ENCODE results near the gene SFT2D1.

The SFT2D1 gene

DNA sequence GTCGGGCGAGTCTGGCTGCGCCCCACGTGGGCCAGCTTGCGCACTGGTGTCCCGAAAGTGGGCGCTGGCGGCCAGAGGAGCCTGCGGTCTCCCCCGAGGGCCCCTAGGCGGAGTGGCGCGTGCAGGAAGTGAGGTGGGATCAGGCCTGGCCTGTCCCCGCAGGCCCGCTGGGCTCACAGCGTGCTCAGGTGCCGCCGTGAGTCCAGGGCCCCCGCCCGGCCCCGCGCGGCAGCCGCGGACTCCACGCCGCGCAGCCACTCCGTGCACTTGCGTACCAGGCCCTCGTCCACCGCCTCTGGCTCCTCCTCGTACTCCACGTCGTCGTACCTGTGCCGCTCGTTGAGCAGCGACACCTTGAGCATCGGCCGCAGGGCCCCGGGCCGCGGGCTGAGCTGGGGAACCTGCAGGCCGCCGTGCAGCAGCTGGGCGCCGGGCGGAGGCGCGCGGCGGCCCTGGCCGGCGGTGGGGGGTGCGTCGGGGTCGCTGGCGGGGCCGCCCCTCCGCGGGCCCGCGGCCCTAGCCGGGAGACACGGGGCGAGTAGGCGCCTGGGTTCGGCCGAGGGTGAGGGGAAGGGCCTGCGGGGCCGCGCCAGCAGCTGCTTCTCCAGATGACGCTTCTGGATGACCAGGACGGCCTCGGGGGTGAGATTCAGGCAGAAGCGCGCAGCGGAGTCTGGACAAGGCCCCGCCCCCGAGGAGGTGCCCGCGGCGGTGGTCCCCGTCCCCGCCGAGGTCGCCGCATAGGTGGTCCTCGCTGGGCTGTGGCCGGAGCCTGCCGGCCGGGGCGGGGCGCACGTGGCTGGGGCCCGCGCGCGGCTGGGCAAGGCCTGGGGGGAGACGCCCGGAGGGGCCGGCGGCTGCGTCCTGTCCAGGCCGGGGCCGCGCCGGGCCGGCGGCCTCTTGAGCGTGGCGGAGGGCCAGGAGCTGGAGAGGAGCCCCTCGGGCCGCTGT, 35.0 kb downstream of the SFT2D1 start:
- no peak for DNase-seq (ENCODE audit: low read depth in 2 of 2)

DNA sequence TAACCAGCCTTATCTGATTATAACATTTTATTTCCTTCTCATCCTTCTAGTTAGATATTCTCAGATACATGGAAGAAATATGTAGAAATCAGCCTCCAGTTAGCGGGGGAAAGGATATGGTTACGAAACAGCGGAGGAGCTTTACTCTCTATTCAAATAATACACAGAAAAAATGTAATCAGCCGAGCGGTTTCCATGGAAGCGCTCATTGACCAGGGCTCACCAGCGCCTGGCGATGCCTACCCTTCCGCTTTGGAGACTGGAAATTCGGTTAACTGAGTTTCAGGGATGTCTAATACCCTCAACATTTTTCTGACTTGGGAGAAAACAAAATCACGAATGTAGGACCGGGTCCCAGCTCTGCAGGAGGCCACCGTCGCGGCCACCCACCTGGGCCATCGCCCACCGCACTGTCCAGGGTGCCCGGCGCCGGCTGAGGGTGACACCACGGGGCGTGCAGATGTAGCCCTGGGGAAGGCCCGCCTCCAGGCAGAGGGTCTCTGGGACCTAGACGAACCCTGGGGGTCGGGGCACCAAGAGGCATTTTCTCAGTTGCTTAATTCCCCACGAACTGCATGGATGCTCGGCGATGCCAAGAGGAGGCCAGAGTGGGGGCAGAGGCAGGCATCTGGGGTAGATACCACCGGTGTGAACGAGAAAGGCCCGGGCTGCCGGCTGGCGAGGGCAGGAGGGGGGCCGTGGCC, 35.8 kb downstream of the SFT2D1 start:
- no peak for DNase-seq (ENCODE audit: low read depth in 2 of 2)

DNA sequence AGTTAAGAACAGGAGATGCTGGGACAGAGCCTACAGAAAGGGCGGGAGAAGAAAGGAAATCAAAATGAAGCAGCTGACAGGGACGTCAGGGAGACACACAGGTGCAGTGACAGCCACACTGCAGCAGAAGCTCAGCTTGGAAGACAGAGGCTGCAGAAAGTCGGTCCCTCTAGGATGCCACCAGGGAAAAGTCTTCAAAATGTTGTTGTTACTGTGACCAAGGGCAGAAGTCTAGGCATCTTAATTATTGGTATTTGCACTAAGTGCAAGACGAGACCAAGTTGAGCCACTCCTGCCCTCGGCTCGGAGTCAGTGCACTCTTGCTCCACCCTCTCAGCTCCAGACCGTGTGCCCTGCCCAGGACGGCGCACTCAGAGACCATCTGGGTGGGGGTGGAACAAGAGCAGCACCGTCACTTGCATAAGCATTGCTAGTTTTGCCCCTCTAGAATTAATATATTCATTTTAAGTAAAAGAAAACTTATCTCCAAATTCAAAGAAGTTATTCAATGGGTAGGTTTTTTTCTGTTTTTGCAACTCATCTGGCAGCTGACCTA, 36.7 kb downstream of the SFT2D1 start:
- no peak for DNase-seq (ENCODE audit: low read depth in 2 of 2)

DNA sequence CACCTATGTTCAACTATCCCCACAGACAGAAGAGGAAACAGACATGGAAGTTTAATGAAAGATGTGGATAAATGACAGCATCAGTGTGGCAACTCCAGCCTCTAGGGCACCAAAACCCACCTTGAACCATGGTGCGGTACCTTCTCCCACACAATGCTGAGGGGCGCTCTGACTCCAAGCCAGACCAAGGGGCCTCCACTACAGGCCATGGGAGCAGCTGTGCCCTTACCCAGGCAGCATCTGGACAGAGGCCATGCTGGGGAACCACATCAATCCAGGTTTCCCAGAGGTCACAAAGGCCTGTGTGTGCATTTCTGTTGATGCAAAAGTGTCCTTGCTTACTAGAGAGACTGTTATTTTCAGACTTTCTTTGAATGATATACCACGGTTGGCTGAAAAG, 38.2 kb downstream of the SFT2D1 start:
- DNase-seq (ENCODE audit: low read depth in 2 of 2), result no peak

DNA sequence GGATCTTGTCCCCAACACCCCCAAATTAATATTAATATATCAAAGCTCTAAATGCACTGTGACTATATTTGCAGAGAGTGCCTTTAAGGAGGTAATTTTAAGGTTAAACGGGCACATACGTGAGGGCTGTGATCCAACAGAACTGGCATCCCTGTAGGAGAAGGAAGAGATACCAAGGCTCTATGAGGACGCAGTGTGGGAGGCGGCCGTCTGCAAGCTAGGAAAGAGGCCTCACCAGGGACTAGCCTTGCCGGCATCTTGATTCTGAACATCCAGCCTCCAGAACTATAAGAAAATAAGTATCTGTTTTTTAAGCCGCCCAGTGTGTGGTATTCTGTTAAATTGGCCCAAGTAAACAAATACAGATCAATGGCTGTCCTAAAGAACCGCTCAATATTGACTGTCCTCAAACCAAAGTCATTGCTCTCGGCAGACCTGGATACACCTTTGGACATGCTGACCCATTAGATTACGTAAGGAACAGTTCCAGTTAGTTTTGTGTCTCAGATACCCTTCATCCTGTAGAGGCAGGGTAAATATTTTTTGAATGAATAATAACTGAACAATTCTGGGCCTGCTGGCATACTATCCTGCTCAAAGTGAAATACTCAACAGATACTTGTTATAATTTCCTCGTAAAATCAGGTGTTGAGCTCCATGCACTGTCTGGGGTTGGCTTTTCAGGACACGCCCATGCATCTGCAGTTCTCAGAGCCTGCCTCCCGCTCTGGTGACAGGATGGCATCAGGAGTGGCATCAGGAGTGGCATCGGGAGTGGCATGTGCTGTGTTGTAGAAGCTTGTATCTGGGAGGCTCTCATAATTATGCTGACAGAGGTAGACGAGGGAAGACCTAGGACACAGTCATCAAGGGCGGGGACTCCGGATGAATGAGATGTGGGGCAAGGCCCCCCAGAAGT, 40.5 kb downstream of the SFT2D1 start:
- no peak for DNase-seq (ENCODE audit: low read depth in 2 of 2)

DNA sequence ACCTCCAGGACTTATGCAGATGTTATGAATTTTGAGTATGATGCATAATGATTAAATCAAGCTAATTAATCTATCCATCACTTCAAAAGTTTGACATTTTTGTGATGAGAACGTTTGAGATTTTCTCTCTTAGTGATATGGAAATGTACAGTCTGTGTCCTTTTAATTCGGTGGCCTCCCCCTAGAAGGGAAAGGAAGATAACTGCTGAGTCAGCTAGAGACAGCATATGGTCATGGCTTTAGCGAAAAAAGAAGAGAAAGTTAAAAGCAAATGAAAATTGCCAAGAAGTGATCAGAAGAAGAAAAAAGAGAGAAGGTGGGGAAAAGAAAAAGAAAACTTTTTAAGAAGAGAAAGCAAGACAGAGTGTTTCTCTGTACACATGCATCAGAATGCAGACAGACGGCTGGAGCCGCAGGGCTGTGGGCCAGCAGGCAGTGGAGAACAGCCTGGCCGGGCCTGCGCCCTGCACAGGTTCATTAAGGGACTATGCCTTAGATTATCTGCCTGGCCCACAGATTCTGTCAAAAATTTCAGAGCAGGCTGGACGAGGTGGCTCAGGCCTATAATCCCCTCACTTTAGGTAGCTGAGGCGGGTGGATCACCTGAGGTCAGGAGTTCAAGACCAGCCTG, 41.9 kb downstream of the SFT2D1 start:
- no peak for DNase-seq (ENCODE audit: low read depth in 2 of 2)

DNA sequence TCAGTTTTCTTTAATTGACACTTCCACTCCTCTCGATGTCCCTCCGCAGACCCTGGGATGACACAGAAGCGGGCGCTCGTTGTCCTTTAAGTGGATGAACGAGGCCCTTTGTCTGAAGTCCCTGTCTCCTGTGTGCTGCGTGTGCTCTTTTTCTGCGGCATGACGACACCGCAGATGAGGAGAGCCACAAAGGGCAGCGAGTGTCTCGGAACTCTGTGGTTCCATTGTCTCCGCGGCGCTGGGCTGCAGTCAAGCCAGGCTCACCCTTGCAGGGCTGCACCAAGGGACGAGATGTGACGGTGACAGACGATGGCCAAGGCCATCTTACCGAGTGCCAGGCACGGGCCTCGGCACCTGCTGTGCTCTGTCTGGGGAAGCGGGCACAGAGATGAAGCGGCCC, 44.7 kb downstream of the SFT2D1 start:
- no peak for DNase-seq (ENCODE audit: low read depth in 2 of 2)

DNA sequence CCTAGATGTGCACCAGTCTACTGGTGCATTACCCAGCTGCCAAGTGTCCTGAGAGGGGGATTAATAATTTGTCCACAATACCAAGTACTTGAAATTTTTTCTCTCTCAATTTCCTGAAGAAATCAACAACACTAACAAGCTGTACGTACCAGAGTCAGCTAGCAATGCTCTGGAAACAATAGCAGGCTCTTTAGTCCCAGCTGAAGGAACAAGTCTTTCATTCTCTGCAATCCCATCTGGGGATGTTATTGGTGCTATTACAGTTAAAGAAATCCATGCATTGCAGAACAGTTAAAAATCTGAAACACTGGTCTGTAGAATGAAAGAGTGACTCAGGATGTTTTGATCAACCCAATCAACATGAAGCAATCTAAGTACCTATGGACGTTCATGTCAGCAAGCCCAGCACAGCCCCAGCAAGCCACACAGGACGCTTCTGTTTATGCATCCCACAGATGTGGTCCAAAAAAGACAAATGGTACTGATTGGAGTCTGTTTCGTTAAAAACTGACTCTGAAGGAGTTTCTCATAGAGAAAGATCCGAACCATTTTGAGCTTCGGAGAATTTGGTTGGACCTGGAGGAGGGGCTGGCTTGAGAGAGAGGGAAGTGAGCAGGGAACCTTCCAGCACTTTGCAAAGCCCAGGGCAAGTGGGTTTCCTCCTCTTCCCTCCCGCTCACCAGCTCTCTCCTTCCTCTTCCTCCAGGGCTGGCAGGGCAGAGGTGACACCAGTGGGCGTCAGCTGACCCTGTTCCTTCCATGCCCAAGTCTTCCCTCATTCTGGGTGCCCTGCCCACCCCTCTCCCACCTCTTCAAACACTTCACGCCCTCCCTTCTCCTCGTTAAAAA, 46.1 kb downstream of the SFT2D1 start:
- DNase-seq (ENCODE audit: low read depth in 2 of 2), result no peak

DNA sequence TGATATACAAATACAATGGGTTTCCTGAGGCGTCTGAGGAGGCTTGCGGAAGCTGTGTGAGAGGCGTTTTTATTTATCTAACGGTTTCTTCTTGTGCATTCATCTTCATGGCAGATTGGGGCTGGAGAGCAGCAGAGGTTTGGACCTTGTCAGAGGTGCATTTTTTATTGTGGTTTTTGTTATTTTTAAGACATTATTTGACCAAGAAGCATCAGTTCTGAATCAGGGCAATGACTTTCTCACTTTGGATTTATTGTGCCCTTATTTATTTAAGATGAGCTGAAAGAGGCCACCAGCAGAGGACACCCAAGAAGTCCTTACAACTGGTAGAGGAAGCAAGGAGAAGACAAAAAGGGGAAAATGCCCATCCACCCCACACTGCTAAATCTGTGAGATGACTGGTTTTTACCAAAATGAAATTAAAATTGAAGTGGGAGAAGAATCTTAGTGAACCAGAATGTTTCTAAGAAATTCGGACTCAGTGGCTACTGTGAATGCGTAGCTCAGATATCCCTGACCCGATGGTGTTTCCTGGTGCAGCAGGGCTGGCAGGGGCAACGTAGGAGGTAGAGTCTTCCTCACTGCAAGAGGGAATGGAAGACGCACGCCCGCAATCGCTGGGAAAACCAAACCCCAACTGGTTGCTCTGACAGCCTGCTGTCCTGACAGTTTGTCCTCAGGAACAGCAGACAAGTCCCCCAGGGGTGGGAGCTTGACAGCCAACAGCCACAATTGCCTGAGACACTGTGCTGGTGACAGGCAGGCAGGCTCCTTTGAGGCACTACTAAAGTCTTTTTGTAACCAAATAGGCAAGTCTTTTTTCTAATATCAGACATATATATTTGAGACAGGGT, 48.4 kb downstream of the SFT2D1 start:
- no peak for DNase-seq (ENCODE audit: low read depth in 2 of 2)

DNA sequence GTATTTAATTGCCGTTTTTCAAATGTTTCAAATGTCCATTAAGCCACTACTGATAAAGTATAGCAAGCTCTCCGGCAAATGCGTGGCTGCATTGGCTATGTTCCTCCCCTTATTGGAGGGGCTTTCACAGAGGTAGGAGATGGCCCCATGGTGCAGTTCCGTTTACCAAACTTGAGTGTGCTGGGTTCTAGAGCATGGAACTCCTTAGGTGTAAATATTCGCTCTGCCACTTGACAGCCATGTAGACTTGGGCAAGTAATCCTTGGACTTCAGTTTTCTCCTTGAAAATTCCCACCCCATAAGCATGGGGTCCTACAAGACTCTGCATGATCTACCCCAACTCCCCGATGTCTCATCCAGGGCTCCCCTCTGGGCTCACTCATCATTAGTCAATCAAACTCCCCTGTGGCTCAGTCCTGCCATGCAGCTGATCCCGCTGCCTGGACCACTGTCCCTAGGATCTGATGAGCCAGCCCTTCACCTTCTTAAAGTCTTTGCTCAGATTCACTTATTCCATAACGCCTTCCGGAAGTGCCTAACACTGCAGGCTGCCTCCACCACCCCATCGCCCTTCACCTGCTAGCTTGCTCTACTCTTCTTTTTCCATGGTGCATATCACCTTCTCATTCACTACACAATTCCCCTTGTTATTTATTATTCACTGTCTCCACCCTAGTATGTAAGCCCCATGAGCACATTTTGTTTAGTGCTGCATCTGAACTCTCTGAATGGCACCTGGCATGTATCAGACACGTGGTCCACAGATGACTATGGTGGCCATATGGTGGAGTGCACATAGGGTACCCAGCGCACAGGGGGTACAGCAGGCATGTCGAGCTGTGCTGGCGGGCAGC, 52.9 kb downstream of the SFT2D1 start:
- DNase-seq (ENCODE audit: low read depth in 2 of 2), result no peak

DNA sequence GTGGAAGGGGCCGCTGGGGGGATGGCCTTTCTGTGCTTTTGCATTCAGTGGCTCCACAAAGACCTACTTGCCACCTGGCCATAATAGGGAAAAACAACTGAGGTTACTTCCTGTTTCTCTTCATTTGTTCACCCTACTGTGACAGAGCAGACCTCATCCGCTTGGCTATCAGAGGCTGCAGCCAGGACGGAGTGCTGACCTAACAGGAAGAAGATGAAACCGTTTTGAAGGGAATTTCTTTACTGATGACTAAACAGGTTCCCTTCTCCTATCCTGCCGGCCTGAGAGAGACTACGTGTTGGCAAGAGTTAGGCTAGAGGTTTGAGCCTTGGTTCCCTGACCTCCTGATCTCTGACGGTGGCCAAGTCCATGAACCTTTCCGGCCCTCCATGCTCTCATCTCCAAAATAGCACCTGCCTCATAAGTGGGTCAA, 55.5 kb downstream of the SFT2D1 start:
- no peak for DNase-seq (ENCODE audit: low read depth in 2 of 2)

DNA sequence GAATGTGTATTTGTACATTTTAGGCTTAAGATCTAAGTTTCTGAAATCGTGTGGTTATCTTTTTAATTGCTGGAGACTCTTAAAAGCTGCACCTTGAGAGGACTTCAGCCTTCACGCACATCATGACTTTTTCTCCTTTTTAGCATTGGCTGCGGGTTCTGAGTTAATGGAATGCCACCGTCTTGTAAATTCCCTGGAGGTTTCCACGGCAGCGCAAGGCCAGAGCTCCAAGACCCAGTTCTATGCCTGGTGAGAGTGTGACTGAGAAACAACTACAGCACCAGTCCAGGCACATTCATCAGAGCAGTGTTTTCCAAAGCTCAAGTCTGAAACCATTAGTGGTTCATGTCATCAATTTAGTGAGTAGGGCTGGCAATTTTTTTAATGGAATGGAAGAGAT, 57.1 kb downstream of the SFT2D1 start:
- DNase-seq (ENCODE audit: low read depth in 2 of 2), result no peak

DNA sequence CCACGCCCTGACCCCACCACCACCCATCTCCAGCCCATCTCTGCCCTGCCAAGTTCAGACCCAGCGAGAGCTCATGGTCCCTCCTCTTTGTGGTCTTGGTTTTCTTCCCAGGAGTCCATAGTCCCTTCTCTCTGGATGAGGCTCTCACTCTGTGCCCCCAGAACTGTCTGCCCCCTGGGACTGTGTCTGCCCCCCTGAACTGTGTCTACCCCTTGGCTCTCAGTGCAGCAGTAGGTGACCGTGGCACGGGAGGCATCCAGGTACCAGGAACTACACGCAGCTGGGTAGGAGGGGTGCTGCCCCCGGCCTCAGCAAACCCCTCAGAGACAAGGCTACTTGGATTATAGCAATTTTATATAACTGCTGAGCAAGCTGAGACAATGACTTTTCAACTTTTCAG, 57.7 kb downstream of the SFT2D1 start:
- no peak for DNase-seq (ENCODE audit: low read depth in 2 of 2)

DNA sequence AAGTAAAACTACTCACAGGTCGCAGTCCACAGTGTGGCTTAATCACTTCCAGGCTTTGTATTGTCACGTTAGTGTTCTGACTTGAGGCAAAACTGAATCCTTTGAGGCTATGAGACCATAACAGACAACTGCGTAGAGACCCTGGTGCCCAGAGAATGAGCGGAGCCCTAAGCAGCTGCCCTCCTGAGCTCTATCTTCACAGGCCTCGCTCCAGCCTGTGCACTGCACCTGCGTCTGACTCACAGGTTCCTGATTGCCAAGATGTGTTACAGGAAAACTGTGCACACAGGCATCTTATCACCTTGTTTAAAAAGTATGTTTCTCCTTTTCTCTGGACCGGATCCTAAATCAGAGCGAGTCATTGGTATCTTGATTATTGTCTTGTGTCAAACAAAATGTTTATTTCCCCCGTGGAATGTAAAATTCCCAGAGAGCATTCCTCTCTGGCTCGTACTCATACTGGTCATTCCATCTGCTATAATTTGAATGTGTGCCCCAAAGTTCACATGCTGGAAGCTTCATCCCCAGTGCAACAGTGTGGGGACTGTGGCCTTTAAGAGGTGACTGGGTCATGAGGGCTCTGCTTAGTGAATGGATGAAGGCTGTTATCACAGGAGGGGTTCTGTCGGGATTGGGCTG, 59.8 kb downstream of the SFT2D1 start:
- no peak for DNase-seq (ENCODE audit: low read depth in 2 of 2)

DNA sequence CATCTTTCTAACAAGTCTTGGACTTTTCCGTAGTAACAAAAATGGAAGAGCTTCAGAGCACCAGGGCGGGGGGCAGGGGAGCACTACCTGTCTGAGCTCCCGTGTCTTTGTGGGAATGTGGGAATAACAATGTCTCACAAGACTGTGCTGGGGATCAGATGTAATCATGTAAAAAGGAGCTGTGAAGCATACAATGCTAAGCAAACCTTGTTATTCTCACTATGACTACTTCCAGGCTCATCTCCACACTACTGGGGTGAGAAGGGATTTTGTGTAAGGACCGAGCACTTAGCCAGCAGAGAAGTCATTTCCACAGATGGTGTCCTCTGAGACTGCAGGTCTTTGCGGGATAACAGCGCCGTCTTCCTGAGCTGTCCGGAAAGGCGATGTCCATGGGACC, 61.2 kb downstream of the SFT2D1 start:
- no peak for DNase-seq (ENCODE audit: low read depth in 2 of 2)

DNA sequence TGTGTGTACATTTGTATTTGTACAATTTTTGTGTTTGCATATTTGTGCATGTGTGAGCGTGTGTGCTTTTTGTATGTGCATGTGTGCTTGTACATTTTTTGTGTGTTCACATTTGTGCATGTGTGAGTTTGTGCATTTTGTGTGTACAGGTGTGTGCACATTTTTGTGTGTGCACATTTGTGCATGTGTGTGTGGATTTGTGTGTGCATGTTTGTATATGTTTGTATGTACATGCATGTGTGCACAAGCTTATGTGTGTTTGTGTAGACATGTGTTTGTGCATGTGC, 63.0 kb downstream of the SFT2D1 start:
- no peak for DNase-seq (ENCODE audit: low read depth in 2 of 2)

DNA sequence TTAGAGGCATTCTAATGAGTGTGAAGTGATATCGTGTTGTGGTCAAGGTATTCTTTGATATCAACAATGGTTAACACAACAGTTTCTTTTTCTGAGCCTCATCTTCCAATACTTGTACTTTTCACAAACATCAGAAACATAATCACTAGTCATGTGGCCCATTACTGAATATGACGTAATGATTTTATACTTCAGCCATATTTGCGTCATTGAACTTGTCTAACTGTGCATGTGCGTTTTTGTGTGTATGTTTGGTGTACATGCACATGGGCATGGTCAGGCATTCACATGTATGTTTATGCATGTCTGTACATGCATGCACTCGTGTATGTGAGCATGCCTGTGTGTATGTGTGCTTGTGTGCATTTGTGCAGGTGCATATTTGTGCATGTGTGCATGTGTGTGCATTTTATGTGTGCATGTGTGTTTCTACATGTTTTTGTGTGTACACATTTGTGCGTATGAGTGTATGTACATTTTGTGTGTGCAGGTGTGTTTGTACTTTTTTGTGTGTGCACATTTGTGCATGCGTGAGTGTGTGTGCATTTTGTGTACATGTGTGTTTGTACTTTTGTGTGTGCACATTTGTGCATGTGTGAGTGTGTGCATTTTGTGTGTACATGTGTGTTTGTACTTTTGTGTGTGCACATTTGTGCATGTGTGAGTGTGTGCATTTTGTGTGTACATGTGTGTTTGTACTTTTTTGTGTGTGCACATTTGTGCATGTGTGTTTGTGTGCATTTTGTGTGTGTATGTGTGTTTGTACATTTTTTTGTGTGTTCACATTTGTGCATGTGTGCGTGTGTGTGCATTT, 63.6 kb downstream of the SFT2D1 start:
- no peak for DNase-seq (ENCODE audit: low read depth in 2 of 2)
